BJ (cell line): Measurements from ENCODE around the gene PLD3. TPM values are rescaled to one million over a fixed set of nuclear protein-coding genes. Genes with fewer than 3 reads are reported as not detected.
"Not testable (repeated sequence)": the region's sequence is repeated elsewhere in the genome, so short reads cannot be mapped to it uniquely, and the experiment has no call there.

Experiments used
- CTCF ChIA-PET: fragments of 350-600 bp; formaldehyde crosslinking; extraction: SDS; loops from one replicate; lab custom pipeline; 2021; ENCODE audit warnings: antibody characterized with exemption, inconsistent platforms; lab: Yijun Ruan, JAX
- POLR2A ChIA-PET: fragments of 300-600 bp; sonication (Branson Sonifier 250); formaldehyde crosslinking; extraction: SDS; loops from one replicate; lab custom pipeline; 2021; ENCODE audit warnings: antibody characterized with exemption; lab: Charles Lee
- DNase-seq: peaks from one replicate; pipeline ENCODE4 v3.0.0-alpha.2; 2011; ENCODE audit warnings: low read depth
- H3K27me3 ChIP-seq: 2 replicates; pipeline ENCODE4 v1.6.0; 2011; ENCODE audit warnings: low read length; ENCODE audit not compliant: control insufficient read depth, insufficient read depth
- H3K36me3 ChIP-seq: 2 replicates; pipeline ENCODE4 v1.5.1; 2011; ENCODE audit warnings: low read length; ENCODE audit not compliant: control insufficient read depth, insufficient read depth
- H3K4me3 ChIP-seq: 2 replicates; pipeline ENCODE4 v1.5.1; 2011; ENCODE audit warnings: low read depth, mild to moderate bottlenecking, control low read depth, low read length
- CTCF ChIP-seq: IDR thresholded peaks from 2 replicates; pipeline ENCODE4 v1.5.1; 2011; ENCODE audit warnings: low read depth, mild to moderate bottlenecking, control low read depth, inconsistent platforms, low read length, moderate library complexity; ENCODE audit not compliant: insufficient read depth
- polyA plus RNA-seq: library from polyadenylated mRNA; depleted of rRNA; stranded (reverse); fragments of >200 nt; gene quantifications from 2 replicates; pipeline ENCODE4 v1.2.3, GENCODE V29; 2011

Gene PLD3
- polyA plus RNA-seq, 1 experiment, result 571 TPM

GRCh38 chr19:40366697-40367561, 18.4 kb downstream of the PLD3 start:
- POLR2A ChIA-PET, result interaction anchor here (0.6 kb wide), 1 partner anchor 87 kb away, joined by 3 read pairs; no protein-coding TSS in a partner anchor
- CTCF ChIA-PET, result interaction anchor here (1.3 kb wide), 1 partner anchor 61 kb away, joined by 3 read pairs; no protein-coding TSS in a partner anchor
- Histone ChIP-seq H3K36me3 (peaks cover 20% of the 10 kb centered on the region), H3K4me3 (no peak overlapping the region; the same call in 1 of the 2 replicates), H3K27me3 (no peaks in the 10 kb centered on the region)
- no peak for DNase-seq
- TF ChIP-seq CTCF, result no peak

GRCh38 chr19:40367577-40368434, 19.3 kb downstream of the PLD3 start:
- Histone ChIP-seq H3K36me3 (peaks cover 24% of the 10 kb centered on the region), H3K27me3 (no peaks in the 10 kb centered on the region), H3K4me3 (no peak overlapping the region)
- ChIA-PET CTCF (interaction anchor here (1.3 kb wide), 1 partner anchor 62 kb away, joined by 3 read pairs; no protein-coding TSS in a partner anchor), POLR2A (interaction anchor here (0.6 kb wide), 1 partner anchor 86 kb away, joined by 3 read pairs; no protein-coding TSS in a partner anchor)
- TF ChIP-seq CTCF, result no peak
- DNase-seq, result no peak

- Histone ChIP-seq H3K36me3 (peaks cover 29% of the 10 kb centered on the region), H3K4me3 (no peak overlapping the region), H3K27me3 (no peaks in the 10 kb centered on the region)
- TF ChIP-seq CTCF, result no peak
- no peak for DNase-seq
- CTCF ChIA-PET, result interaction anchor here (0.5 kb wide), 1 partner anchor 129 kb away, joined by 3 read pairs; no protein-coding TSS in a partner anchor
- POLR2A ChIA-PET, result no interaction called here
Observed at GRCh38 chr19:40369797-40370196, 21.3 kb downstream of the PLD3 start.

- H3K36me3 ChIP-seq, result peaks cover 29% of the 10 kb centered on the region
- H3K4me3 ChIP-seq, H3K27me3 ChIP-seq, CTCF ChIA-PET, POLR2A ChIA-PET, DNase-seq: not testable (repeated sequence)
Observed at GRCh38 chr19:40370253-40370652, 21.8 kb downstream of the PLD3 start.

GRCh38 chr19:40370997-40371801, 22.7 kb downstream of the PLD3 start:
- DNase-seq, result no peak
- ChIA-PET POLR2A (no interaction called here), CTCF (no interaction called here)
- Histone ChIP-seq H3K27me3 (no peaks in the 10 kb centered on the region), H3K4me3 (no peak overlapping the region), H3K36me3 (peaks cover 29% of the 10 kb centered on the region)
- TF ChIP-seq CTCF, result no peak
